NOMO-1 (cell line): ENCODE measurements around the gene CNTNAP2.

Source experiments
- DNase-seq, 2 experiments: peaks; one replicate each; lab custom pipeline; 2025; ENCODE audit not compliant: unreplicated experiment in 2 of 2; lab: John Stamatoyannopoulos, UW

CNTNAP2 gene

DNA sequence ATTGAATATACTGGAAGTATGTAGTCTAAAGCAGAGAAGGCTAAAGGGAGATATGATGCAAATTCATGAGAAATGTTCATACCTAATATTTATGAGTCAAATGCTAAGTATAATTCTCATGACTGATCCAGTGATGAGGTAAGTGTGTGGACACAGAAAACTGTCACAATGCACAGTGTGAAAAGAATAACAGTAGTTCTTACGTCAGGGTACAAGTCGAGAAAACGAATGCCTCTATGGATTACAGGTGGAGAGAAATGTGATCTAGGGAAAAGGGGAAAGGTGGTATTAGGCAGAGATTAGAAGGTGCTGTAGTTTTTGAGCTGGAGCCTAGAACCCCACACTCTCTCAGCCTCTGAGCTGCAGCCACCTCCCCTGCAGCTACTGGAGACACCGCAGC, 542.0 kb downstream of the CNTNAP2 start:
- DNase-seq, result no peak

DNA sequence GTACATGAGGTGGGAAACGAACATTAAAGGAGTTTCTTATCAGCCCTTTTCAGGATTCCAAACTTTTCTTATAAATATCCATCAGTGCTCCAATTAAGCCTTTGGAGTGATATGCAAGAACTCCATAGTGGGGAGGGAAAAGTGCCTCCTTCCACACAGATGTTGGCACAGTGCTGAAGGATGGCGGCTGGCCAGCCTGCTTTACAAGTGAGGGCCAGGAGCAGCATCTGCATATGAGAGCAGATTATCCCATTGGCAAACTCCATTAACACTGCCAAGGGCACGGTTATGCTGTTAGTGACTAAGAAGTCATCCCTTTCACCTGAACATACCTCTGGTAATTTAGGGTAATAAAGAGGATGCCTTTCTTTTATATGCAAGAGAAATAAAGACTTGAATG, 543.1 kb downstream of the CNTNAP2 start:
- no peak for DNase-seq

DNA sequence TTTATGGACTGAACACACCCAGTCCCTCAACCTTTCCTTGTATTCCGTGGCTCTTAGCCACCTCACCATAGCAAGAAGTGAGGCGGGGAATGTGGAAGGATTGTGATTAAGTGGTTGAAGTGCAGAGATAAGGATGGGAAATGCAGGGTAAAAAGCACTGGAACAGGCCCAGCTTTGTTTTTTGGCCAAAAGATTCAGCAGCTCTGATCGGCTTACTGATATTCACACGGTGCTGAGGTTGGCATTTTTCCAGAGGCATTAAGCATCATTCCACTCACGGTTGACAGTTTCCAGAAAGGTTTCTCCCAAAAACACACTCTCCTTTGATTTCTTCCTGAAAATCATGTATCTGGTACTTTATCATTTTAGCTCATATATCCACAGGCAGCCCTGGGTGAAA, 544.2 kb downstream of the CNTNAP2 start:
- no peak for DNase-seq

DNA sequence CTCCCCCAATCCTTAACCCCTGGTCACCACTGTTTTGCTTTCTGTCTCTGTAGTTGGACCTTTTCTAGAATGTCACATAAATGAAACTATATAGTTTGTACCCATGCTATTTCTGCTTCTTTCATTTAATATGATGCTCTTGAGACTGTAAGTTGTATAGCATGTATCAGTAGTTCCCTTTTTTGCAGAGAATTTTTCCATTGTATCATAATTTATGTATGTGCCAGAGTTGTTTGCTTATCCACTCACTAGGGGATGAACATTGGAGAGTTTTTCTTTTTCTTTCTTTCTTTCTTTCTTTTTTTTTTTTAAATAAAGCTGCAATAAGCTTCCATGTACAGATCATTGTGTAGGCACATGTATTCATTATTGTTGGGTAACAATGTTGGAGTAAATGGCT, 544.8 kb downstream of the CNTNAP2 start:
- DNase-seq, result peak in 1 of 2 experiments; percentile 34

DNA sequence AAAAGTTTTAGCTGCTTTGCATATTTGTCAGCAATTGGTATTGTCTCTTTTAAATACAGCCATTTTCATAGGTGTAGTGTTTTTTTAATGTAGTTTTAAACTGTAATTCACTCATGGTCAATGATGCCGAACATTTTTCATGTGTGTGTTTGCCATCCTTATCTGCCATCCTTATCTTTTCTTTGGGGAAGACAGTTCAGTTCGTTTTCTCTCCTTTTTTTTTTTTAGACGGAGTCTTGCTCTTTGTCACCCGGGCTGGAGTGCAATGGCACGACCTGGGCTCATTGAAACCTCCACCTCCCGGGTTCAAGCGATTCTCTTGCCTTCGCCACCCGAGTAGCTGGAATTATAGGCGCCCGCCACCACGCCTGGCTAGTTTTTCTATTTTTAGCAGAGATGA, 545.3 kb downstream of the CNTNAP2 start:
- DNase-seq, result no peak

DNA sequence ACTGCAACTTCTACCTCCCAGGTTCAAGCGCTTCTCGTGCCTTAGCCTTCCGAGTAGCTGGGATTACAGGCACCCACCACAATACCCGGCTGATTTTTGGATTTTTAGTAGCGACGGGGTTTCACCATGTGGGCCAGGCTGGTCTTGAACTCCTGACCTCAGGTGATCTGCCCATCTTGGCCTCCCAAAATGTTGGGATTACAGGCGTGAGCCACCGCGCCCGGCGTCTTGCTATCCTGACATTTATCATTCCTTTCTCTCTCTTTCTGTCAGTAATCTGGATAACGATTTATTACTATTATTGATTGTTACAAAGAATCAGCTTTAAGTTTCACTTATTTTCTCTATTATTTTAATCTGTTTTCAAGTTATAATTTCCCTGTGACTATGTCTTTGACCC, 548.4 kb downstream of the CNTNAP2 start:
- DNase-seq, result no peak

DNA sequence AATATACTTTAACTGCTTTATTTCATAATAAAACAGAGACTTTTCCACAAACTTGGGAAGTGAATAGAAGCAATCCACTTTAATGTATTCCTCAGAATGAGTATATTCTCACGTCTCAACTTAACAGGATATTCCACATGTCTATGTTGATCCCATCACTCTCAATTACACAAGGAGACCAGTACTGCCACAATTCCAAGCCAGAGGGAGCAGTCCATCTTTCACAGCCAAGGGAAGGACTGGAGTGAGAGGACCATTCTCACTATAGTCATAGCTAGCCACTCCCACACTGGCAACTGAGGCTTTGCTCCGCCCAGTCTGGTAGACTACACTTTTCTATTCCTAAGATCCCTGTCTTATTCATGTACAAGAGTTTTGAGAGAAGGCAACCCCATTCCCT, 553.9 kb downstream of the CNTNAP2 start:
- DNase-seq, result no peak

DNA sequence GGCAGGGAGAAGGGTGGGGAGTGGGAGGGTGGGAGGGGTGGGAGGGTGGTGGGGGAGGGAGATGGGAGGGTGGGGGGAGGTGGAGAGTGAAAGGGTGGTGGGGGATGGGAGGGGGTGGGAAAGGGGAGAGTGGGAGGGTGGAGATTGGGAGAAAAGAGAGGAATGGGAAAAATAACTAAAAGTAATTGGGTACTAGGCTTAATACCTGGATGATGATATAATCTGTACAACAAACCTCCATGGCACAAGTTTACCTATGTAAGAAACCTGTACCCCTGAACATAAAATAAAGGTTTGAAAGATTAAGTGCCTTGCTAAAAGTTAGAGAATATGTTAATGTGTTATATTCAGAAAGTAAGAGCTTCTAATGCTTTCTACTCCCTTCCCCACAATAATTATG, 564.9 kb downstream of the CNTNAP2 start:
- DNase-seq, result no peak

DNA sequence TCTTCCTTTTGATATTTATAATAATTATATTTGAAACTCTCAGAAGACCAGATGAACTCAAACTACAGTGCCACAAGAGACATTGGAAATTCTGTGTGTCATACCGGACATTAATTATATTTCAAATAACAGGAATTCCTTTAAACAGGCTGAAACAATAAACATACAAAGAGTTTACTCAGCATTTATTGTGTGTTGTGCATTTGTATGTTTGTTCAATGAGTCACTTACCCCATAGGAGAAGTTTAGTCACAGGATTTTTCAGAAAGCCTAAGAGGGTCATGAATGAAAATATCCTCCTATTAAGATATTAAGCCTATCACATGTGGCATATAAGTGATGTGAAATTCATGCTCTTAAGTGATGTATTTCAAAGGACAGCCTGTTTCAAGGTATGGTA, 566.8 kb downstream of the CNTNAP2 start:
- DNase-seq, result no peak

DNA sequence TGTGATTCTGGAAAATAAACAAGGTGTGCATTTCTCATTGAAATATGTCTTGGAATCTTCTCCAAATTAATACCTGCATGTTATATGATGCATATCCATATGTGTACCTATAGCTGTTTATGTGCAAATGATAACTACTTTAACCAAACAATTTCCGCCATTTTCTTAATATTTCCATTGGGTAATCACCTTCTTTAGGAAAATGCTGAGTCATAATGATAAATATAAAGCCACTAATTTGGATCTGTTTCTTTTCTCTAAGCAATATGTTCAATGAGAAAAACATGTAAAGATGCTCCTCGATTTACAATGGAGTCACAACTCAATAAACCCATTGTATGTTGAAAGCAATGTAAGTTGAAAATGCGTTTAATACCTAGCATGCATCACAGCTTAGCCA, 574.4 kb downstream of the CNTNAP2 start:
- DNase-seq, result no peak

DNA sequence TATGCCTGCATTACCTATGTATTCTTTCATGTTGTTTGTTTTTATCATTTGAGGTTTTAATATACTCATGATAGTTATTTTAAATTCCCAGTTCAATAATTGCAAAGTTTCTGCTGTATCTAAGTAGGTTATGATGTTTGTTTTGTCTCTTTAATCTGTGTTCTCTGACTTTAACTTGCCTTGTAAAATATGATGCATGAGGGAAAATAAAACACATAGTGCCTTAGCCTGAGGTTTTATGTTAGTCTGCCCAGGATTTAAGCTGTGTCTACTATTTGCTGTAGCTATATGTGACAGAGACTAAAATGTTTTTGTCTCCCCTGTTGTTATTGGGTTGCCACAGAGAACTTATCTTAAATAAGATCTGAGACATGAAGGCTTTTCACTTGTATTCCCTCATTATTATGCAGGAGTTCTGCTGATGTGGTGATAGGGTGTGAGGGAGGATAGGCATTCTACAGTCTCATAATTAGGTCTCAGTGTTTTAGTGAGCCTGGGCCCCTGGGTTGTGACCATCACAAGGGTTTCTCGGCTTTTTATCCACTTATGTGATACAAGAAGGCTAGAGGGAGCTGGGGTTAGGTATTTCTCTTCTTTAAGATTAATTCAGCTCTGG, 582.5 kb downstream of the CNTNAP2 start:
- DNase-seq, result no peak

DNA sequence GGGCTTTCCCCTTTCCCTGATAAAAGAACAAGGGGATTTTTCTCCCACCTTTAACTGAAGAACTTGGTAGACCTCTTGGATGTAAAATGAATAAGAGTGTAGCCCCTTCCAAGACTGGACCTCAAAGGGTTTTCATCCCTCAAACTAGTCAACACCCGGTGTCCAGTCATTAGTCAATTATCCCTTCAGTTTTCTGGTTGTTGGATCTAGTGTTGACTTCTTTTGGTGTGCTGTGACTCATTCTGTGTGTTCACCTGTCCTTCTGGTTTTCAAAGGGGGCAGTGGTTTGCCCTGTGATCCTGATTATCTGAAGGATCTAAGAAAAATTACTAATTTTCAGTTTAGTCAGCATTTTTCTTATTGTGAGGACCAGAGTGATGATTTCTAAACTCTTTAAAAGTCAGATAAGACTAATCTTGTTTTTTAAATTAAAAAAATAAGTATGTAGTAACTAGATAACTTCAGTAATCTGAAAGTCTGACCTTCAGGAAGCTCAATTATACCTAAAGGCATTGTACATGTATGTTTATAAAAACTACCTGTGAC, 583.5 kb downstream of the CNTNAP2 start:
- DNase-seq, result no peak

DNA sequence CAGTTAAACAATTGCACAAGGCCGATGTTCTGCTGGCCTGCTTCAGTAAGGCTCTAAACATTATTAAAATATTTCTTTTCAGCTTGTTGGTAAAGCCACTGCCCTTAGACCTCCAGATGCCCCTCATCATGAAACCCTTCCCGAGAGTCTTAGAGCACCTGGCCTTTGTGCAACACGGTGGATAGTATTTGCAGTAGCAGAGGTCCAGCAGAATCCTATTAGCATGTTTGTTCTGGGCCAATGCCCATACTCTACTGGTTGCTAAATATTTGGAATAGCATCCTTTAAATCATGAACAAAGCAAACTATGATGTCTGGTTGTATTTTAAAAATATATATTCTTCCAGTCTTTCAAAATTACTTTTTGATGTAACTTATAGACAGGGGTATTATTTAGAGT, 584.6 kb downstream of the CNTNAP2 start:
- no peak for DNase-seq

DNA sequence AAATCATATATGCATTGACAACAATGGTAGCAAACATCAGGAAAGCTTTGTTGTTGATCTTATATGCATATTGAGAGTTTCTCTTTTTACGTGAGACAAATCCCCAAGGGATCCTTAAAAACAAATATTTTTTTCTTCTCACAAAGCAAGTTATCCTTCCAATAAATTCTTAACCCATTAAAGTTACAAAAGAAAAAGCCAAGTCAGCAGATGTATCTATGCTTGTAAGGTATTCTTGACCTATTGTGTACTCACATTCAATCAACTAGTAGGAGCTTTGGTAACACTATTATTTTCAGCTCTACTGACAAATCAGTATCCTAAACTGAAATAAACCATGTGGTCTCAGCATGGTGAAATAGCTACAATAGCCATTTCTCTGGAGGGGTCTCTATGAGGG, 586.3 kb downstream of the CNTNAP2 start:
- DNase-seq, result no peak

DNA sequence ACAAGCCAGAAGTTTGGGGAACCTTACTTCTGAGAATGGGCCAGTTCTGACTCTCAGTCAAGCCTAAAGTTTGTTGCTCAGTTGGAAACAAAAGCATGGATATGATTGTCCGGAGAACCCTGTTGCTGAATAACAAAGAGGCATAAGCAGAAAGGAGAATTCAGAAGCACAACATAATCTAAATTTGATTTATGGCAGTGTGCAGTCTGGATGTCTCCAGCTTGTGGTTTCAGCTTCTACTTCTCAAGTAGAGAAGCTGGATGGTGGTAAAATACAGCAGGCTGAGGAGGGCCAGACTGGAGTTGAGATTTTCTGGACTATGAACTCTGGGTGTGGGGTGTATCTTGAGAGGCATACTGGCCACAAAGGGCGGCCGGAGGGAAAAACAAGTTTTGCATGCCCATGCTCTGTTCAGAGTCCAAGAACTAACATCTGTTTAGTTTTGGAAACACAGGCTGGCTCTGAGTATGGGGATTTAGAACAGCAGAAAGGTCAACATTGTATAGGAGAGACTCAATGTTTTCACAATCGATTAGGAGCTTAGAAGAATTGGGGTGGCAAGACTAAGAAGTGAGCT, 592.9 kb downstream of the CNTNAP2 start:
- peak in 1 of 2 experiments; percentile 20 for DNase-seq

DNA sequence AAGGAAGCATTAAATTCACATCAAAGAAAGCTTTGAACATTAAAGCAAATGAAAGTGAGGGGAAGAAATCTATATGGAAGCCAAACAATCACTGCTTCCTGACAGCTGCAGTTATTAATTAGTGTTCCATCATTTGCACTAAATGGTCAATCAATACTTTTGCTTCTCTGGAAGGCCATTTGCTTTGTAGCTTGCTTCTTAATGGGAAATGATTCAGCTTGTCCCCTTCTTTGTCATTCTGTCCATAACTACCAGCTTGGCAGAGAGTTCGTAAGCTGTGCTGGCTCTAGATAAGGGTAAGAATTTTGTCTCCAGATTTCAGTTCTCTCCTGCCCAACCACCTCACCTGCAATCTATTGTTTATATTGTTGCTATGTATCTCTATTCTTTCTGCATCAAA, 596.6 kb downstream of the CNTNAP2 start:
- no peak for DNase-seq

DNA sequence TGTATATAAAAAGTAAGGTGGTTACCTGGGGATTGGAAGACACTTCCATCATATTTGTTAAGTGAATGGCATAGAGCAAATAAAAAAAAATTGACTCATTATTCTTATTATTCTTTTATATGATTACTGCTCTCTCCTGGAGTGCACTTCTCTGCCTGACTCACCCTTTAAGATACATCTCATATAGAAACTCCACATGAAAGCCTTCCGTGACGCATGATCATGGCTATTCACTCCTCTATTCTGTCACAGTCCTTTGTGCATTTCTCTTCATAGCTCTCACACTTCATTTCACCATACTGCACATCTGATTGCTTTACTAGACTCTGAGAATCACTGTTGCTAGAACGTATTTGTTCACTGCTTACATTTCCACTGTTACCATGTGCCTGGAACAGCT, 597.3 kb downstream of the CNTNAP2 start:
- no peak for DNase-seq

DNA sequence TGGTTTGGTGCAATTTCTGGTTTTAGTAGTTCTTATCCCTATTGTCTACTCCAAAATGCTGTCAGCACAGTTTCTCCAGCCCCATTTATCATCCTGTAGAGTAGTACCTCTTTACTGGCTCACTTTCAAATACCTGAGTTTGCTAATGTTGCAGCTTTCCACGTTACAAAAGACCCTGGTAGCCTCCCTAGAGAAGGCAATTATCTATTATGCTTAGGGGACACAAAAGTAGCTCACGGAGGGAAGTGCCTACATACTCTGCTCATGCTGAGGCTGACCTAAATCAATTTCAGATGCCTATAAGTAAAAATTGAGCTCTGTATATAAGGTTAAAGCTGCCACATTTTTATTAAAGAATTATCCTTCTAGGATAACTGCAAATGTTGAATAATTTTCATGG, 603.6 kb downstream of the CNTNAP2 start:
- DNase-seq, result no peak

DNA sequence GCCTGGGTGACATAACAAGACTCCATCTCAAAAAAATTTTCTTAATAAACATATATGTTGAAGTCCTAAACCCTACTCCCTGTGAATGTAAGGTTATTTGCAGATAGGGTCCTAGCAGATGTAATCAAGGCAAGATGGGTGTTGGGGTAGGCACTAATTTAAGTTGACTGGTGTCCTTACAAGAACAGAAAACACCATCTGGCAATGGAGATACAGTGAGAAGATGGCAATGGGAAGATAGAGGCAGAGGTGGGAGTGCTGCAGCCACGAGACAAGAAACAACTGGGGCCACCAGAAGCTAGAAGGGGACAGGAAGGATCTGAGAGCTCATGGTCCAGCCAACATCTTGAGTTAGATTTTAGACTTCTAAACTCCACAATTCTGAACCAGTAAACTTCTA, 606.4 kb downstream of the CNTNAP2 start:
- DNase-seq, result no peak

DNA sequence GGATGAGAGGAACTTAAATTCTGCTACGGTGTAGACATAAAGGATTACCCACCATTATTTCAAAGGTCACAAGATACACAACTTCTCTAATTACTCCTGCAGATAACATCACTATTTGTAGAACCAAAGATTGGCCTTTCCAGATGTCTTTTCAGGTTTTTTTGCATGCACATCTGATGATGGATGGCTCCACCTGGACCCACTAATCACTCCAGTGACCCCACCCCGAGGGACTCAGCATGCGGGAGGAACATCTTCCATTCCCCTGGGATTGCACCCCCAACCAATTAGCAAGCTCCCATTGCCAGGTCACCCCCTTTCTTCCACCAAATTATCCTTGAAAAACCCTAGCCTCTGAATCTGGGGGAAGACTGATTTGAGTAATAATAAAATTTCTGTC, 608.9 kb downstream of the CNTNAP2 start:
- no peak for DNase-seq

DNA sequence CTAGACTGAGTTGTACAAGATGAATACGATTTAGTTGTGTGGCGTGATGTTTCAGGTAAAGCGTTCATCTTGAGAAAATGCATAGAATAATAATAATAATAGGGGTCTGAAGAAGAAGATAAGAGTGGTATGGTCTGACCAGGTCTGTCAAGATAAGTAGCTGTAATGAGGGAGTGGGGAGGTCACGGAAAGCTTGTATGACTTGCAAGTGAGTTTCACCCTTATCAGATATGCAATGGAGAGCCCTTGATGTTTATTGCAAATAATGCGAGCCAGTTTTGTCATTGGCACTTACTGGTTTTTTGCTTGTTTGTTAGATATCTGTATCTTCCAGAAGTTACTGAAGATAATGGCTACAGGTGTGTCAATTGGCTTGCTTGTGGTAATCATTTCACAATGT, 611.5 kb downstream of the CNTNAP2 start:
- no peak for DNase-seq

DNA sequence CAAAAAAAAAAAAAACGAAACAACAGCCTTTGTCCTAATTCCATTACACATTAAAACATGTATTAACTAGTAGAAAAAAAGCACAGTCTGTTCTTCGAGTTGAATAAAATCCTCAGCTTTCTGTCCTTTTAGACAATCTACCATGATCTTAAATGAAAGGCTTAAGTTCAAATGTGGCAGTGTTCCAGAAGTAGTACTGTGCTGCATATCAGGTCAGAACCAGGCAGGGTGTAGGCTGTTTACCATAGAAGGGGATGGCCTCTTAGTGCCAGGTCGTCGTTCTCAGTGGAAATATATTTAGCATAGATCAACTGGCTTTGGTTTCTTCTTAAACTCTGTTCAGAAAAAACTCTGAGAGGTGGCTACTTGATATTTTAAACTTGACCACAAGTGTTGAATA, 612.0 kb downstream of the CNTNAP2 start:
- no peak for DNase-seq

DNA sequence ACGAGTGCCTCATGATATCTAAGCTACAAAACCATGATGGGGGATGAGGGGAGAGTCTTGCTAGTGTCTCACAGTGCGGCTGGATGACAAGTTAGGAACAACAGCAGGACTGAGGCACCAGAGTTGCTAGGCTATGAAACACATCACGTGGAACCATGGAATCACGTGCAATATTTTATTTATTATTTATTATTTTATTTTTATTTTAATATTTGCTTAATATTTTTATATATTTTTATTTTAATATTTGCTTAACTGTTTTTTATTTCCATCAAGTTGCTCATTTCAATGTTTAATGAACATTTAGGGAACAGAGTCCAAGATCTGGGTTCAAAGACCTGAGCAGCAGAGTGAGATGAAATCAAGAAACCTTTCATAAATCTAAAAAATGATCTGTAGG, 614.6 kb downstream of the CNTNAP2 start:
- DNase-seq, result no peak
